Occipital lobe (tissue), 3 donors: Measurements from ENCODE around the gene KRTAP10-10. TPM values are rescaled to one million over a fixed set of nuclear protein-coding genes. Genes with fewer than 3 reads are reported as not detected.
"Not testable (repeated sequence)": the region's sequence is repeated elsewhere in the genome, so short reads cannot be mapped to it uniquely, and the experiment has no call there.

Experiments used
- DNase-seq: peaks from one replicate; lab custom pipeline; 2025; lab: John Stamatoyannopoulos, UW
- small RNA-seq: library from RNA; depleted of rRNA; stranded (forward); fragments of <200 nt; gene quantifications from one replicate; pipeline ENCODE3, GENCODE V24; 2014
- total RNA-seq: library from RNA; depleted of rRNA; stranded (reverse); fragments of >200 nt; gene quantifications from one replicate; pipeline ENCODE4 v1.2.3, GENCODE V29; 2014

KRTAP10-10 gene
- total RNA-seq, 1 donor from 2014 or later = not detected

- no peak for DNase-seq
These were observed 44.9 kb downstream of the KRTAP10-10 start, which contains the start of gene KRTAP12-1 for GRCh38 chr21:44681861-44682579. TSS of gene KRTAP12-1 (minus strand) at chr21:44682163. CDS start at chr21:44682123, 40 bp downstream.

GRCh38 chr21:44682580-44683151, 45.5 kb downstream of the KRTAP10-10 start:
- DNase-seq = no peak

- no peak for DNase-seq
These were observed 46.9 kb downstream of the KRTAP10-10 start for GRCh38 chr21:44684077-44684476.

GRCh38 chr21:44684483-44684882, 47.3 kb downstream of the KRTAP10-10 start:
- no peak for DNase-seq

- DNase-seq = not testable (repeated sequence)
These were observed 47.9 kb downstream of the KRTAP10-10 start for GRCh38 chr21:44685050-44685449.

GRCh38 chr21:44686000-44686781, 49.0 kb downstream of the KRTAP10-10 start:
- no peak for DNase-seq

- DNase-seq = no peak
These were observed 49.8 kb downstream of the KRTAP10-10 start for GRCh38 chr21:44686843-44687561.

- no peak for DNase-seq
These were observed 50.5 kb downstream of the KRTAP10-10 start for GRCh38 chr21:44687671-44688070.

Small RNA genes within 50 kb of the gene (small RNA-seq; reads per million reads assigned to genes)
- gene KRTAP12-6P = not detected

Other genes starting within 250 kb of the KRTAP10-10 start
- gene LRRC3, start 181.8 kb upstream of the KRTAP10-10 start, total RNA-seq = 4.8 TPM
- not detected for gene KRTAP10-1, start 97.2 kb upstream of the KRTAP10-10 start, total RNA-seq
- gene KRTAP10-2, start 85.9 kb upstream of the KRTAP10-10 start, total RNA-seq = not detected
- not detected for gene KRTAP10-3, start 78.6 kb upstream of the KRTAP10-10 start, total RNA-seq
- gene KRTAP10-4, start 63.6 kb upstream of the KRTAP10-10 start, total RNA-seq = not detected
- not detected for gene KRTAP10-5, start 56.8 kb upstream of the KRTAP10-10 start, total RNA-seq
- gene KRTAP10-6, start 44.9 kb upstream of the KRTAP10-10 start, total RNA-seq = not detected
- not detected for gene KRTAP10-7, start 36.8 kb upstream of the KRTAP10-10 start, total RNA-seq
- not detected for gene KRTAP10-8, start 25.3 kb upstream of the KRTAP10-10 start, total RNA-seq
- gene KRTAP10-9, start 10.3 kb upstream of the KRTAP10-10 start, total RNA-seq = not detected
- not detected for gene KRTAP10-11, start 9.1 kb downstream of the KRTAP10-10 start, total RNA-seq
- gene KRTAP12-4, start 17.3 kb downstream of the KRTAP10-10 start, total RNA-seq = not detected
- not detected for gene KRTAP12-3, start 20.6 kb downstream of the KRTAP10-10 start, total RNA-seq
- gene KRTAP12-2, start 29.6 kb downstream of the KRTAP10-10 start, total RNA-seq = not detected
- not detected for gene KRTAP12-1, start 44.8 kb downstream of the KRTAP10-10 start, total RNA-seq
- gene KRTAP10-12, start 59.8 kb downstream of the KRTAP10-10 start, total RNA-seq = not detected
- gene TSPEAR, start 74.2 kb downstream of the KRTAP10-10 start, total RNA-seq = not detected
- 61.8 TPM for gene UBE2G2, start 164.5 kb downstream of the KRTAP10-10 start, total RNA-seq
- 46.3 TPM for gene SUMO3, start 180.7 kb downstream of the KRTAP10-10 start, total RNA-seq
- 82.4 TPM for gene PTTG1IP, start 236.3 kb downstream of the KRTAP10-10 start, total RNA-seq